ENCODE data around the gene KCNAB2.

DNA sequence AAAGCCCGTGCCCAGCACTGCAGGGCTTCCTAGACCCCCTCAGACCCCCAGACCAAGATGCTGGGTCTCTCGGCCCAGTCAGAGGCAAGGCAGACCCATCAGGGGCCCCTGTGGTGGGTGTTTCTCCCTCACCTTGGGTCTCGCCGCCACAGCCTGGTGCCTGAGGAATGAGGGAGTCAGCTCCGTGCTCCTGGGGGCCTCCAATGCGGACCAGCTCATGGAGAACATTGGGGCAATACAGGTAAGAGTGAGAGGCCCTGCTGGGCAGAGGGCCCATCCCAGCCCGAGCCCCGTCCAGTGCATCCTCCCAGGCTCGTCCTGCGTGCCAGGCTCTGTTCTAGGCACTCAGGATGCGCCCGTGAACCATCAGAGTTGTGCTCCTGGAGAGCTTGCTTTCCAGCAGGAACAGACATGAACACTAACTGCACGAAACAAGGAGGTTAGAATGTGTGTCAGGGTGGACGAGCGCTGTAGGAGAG lies 51.5 kb downstream of the KCNAB2 start:
- TF ChIP-seq EZH2 (IDR thresholded peaks at IDR 0.05; ENCODE audit: borderline replicate concordance, insufficient read depth, low read depth, low read length, poor library complexity, severe bottlenecking) (no peak), CTCF (IDR thresholded peaks at IDR 0.05) (no peak)
